Measurements from ENCODE around the gene SOST.

DNA sequence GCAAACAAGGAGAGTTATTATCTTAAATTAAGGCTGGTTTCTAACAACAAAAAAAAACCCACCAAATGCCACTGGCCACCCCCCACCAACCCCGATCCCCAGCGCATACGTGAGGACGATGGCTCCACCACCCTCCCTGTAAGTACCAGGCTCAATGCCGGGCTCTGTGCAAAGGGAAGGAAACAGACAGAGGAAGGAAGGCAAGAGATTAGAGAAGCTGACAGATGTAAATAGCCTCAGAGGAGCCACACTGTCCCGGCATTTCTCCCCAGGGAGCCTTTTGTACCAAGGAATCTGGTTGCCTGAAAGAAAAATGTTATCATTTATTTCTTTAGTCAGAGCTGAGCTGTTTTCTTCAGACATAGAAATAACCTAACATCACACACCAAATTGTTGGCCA lies 13.1 kb downstream of the SOST start:
- TF ChIP-seq, protein P1, sequence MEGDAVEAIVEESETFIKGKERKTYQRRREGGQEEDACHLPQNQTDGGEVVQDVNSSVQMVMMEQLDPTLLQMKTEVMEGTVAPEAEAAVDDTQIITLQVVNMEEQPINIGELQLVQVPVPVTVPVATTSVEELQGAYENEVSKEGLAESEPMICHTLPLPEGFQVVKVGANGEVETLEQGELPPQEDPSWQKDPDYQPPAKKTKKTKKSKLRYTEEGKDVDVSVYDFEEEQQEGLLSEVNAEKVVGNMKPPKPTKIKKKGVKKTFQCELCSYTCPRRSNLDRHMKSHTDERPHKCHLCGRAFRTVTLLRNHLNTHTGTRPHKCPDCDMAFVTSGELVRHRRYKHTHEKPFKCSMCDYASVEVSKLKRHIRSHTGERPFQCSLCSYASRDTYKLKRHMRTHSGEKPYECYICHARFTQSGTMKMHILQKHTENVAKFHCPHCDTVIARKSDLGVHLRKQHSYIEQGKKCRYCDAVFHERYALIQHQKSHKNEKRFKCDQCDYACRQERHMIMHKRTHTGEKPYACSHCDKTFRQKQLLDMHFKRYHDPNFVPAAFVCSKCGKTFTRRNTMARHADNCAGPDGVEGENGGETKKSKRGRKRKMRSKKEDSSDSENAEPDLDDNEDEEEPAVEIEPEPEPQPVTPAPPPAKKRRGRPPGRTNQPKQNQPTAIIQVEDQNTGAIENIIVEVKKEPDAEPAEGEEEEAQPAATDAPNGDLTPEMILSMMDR (IDR thresholded peaks at IDR 0.05; ENCODE audit: insufficient read depth, low read length, poor library complexity, severe bottlenecking) = no peak
- TF ChIP-seq EZH2phosphoT487 (conservative IDR thresholded peaks at IDR 0.05; ENCODE audit: low read length) = no peak
